K562 (cell line): ENCODE results near the gene FTSJ3. TPM values are rescaled to one million over a fixed set of nuclear protein-coding genes. Genes with fewer than 3 reads are reported as not detected.

ENCODE experiments used
- CBX3 ChIP-seq, 2 experiments: IDR thresholded peaks; 1 replicate in 1 of 2; 2 replicates in 1 of 2; pipeline ENCODE4 v1.6.1; 2012; ENCODE audit warnings: inconsistent platforms in 2 of 2, low read length in 2 of 2, borderline replicate concordance in 1 of 2, control low read depth in 1 of 2
- ESRRA ChIP-seq: fragments of 450-650 bp; IDR thresholded peaks from 2 replicates; pipeline ENCODE4 v1.6.1; 2014; ENCODE audit warnings: low read depth, mild to moderate bottlenecking, moderate library complexity, borderline replicate concordance
- HMG20A ChIP-seq: fragments of 450-650 bp; formaldehyde crosslinking; conservative IDR thresholded peaks from 2 replicates; pipeline ENCODE4 v1.4.0; 2020; ENCODE audit warnings: mild to moderate bottlenecking, mixed read lengths
- MTA3 ChIP-seq: fragments of 450-650 bp; formaldehyde crosslinking; IDR thresholded peaks from 2 replicates; pipeline ENCODE4 v1.6.1; 2017; ENCODE audit warnings: mild to moderate bottlenecking, borderline replicate concordance
- NCOA1 ChIP-seq: fragments of 450-650 bp; IDR thresholded peaks from 2 replicates; pipeline ENCODE4 v1.6.1; 2016; ENCODE audit warnings: low read depth
- WHSC1 ChIP-seq: IDR thresholded peaks from one replicate; pipeline ENCODE4 v1.6.1; 2012; ENCODE audit warnings: low read length, control low read depth, inconsistent platforms
- polyA plus RNA-seq, 8 experiments: library from polyadenylated mRNA; depleted of rRNA in 4 of 8; stranded (reverse) in 5 of 8; unstranded in 3 of 8; fragments of >200 nt; fragmentation: Nextera tagmentation in 2 of 8; fragmentation: Illumina TruSeq in 1 of 8; extraction: Ambion mirVana in 2 of 8; extraction: Trizol in 1 of 8; gene quantifications; 2 replicates each; pipeline versions ENCODE4 v1.2.1 to v1.2.3, GENCODE V29; 2011 to 2014; ENCODE audit warnings: inconsistent platforms in 1 of 8, missing spikeins in 1 of 8
- total RNA-seq, 7 experiments: library from RNA; depleted of rRNA in 6 of 7; stranded (reverse); fragments of >200 nt in 6 of 7; fragmentation: Illumina TruSeq in 2 of 7; extraction: Trizol in 2 of 7; gene quantifications; 2 replicates each; pipeline versions ENCODE4 v1.2.1 to v1.2.3, GENCODE V29; 2011 to 2021; ENCODE audit warnings: low replicate concordance in 1 of 7
- TF ChIP-seq, protein P1 (sequence below): sonication (generic); formaldehyde crosslinking; IDR thresholded peaks from 2 replicates; pipeline ENCODE4 v1.8.0; 2022; ENCODE audit warnings: mild to moderate bottlenecking, missing genetic modification reagents
- TF ChIP-seq, protein P2 (sequence below): fragments of 450-650 bp; IDR thresholded peaks from 2 replicates; pipeline ENCODE4 v1.6.1; 2016; ENCODE audit warnings: borderline replicate concordance
- TF ChIP-seq, protein P3 (sequence below): fragments of 200-600 bp; sonication (generic); IDR thresholded peaks from one replicate; pipeline ENCODE4 v1.6.1; 2012; ENCODE audit warnings: mild to moderate bottlenecking, low read depth, low read length, inconsistent platforms

The FTSJ3 gene
- total and polyA plus RNA-seq, 9 of the 15 experiments (the other 6 are each of a cell fraction or from before 2014, with no cell fraction given), result 18.0 to 65.6 (median 52.4) TPM

DNA sequence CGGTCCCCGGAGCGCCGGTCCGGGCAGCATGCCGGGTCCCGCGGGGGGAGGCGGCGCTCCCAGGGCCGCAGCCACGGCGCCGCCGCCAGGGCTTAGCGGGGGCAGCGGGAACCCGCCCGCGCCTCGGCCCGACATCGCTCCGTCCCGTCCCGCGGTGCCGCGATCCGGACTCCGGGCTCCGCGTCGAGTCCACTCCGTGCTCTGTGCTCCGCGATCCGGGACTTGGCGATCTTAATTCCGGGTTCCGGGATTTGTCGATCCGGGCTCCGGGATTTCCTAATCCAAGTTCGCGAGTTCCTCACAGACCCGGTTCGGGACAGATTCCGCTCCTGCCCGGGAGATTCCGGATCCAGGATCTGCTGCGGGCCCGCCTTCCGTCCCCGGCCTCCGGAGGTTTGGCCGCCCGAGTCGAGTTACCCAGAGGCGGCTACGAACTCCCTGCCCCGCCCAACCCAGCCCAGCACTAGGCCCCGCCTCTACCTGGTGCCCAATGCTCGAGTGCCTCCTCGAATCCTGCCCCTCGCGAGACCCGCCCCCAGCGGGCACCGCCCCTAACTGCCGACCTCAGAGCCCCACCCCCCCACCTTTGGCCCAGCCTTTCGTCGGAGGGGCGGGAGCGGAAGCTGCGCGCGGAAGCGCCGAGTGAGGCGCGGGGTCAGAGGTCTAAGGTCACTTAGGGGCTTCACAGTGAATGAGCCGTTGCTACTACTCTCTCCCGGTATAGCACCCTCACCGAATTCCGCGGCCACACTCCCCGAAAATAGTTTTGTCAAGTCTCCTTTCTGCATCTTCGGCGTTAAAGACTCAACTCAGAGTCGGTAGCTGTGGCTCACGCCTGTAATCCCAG is 15.3 kb upstream of the FTSJ3 start, which contains the start of gene SMARCD2 (continued):
- TF ChIP-seq, protein P1, sequence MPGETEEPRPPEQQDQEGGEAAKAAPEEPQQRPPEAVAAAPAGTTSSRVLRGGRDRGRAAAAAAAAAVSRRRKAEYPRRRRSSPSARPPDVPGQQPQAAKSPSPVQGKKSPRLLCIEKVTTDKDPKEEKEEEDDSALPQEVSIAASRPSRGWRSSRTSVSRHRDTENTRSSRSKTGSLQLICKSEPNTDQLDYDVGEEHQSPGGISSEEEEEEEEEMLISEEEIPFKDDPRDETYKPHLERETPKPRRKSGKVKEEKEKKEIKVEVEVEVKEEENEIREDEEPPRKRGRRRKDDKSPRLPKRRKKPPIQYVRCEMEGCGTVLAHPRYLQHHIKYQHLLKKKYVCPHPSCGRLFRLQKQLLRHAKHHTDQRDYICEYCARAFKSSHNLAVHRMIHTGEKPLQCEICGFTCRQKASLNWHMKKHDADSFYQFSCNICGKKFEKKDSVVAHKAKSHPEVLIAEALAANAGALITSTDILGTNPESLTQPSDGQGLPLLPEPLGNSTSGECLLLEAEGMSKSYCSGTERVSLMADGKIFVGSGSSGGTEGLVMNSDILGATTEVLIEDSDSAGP (CRISPR knock-in tag), result no peak; the same call in 1 of the 2 replicates
- TF ChIP-seq WHSC1 (no peak), MTA3 (peak; percentile 91), CBX3 (IDR thresholded peaks at IDR 0.05; ENCODE audit: borderline replicate concordance in 1 of 2, low read length in 2 of 2) (peak in 1 of 2 experiments; percentile 90; a peak in 2 of 3 replicates), NCOA1 (peak; percentile 63), ESRRA (peak; percentile 50; the same call in 1 of the 2 replicates), HMG20A (no peak)
- TF ChIP-seq, protein P2, sequence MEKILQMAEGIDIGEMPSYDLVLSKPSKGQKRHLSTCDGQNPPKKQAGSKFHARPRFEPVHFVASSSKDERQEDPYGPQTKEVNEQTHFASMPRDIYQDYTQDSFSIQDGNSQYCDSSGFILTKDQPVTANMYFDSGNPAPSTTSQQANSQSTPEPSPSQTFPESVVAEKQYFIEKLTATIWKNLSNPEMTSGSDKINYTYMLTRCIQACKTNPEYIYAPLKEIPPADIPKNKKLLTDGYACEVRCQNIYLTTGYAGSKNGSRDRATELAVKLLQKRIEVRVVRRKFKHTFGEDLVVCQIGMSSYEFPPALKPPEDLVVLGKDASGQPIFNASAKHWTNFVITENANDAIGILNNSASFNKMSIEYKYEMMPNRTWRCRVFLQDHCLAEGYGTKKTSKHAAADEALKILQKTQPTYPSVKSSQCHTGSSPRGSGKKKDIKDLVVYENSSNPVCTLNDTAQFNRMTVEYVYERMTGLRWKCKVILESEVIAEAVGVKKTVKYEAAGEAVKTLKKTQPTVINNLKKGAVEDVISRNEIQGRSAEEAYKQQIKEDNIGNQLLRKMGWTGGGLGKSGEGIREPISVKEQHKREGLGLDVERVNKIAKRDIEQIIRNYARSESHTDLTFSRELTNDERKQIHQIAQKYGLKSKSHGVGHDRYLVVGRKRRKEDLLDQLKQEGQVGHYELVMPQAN, result no peak
- TF ChIP-seq, protein P3, sequence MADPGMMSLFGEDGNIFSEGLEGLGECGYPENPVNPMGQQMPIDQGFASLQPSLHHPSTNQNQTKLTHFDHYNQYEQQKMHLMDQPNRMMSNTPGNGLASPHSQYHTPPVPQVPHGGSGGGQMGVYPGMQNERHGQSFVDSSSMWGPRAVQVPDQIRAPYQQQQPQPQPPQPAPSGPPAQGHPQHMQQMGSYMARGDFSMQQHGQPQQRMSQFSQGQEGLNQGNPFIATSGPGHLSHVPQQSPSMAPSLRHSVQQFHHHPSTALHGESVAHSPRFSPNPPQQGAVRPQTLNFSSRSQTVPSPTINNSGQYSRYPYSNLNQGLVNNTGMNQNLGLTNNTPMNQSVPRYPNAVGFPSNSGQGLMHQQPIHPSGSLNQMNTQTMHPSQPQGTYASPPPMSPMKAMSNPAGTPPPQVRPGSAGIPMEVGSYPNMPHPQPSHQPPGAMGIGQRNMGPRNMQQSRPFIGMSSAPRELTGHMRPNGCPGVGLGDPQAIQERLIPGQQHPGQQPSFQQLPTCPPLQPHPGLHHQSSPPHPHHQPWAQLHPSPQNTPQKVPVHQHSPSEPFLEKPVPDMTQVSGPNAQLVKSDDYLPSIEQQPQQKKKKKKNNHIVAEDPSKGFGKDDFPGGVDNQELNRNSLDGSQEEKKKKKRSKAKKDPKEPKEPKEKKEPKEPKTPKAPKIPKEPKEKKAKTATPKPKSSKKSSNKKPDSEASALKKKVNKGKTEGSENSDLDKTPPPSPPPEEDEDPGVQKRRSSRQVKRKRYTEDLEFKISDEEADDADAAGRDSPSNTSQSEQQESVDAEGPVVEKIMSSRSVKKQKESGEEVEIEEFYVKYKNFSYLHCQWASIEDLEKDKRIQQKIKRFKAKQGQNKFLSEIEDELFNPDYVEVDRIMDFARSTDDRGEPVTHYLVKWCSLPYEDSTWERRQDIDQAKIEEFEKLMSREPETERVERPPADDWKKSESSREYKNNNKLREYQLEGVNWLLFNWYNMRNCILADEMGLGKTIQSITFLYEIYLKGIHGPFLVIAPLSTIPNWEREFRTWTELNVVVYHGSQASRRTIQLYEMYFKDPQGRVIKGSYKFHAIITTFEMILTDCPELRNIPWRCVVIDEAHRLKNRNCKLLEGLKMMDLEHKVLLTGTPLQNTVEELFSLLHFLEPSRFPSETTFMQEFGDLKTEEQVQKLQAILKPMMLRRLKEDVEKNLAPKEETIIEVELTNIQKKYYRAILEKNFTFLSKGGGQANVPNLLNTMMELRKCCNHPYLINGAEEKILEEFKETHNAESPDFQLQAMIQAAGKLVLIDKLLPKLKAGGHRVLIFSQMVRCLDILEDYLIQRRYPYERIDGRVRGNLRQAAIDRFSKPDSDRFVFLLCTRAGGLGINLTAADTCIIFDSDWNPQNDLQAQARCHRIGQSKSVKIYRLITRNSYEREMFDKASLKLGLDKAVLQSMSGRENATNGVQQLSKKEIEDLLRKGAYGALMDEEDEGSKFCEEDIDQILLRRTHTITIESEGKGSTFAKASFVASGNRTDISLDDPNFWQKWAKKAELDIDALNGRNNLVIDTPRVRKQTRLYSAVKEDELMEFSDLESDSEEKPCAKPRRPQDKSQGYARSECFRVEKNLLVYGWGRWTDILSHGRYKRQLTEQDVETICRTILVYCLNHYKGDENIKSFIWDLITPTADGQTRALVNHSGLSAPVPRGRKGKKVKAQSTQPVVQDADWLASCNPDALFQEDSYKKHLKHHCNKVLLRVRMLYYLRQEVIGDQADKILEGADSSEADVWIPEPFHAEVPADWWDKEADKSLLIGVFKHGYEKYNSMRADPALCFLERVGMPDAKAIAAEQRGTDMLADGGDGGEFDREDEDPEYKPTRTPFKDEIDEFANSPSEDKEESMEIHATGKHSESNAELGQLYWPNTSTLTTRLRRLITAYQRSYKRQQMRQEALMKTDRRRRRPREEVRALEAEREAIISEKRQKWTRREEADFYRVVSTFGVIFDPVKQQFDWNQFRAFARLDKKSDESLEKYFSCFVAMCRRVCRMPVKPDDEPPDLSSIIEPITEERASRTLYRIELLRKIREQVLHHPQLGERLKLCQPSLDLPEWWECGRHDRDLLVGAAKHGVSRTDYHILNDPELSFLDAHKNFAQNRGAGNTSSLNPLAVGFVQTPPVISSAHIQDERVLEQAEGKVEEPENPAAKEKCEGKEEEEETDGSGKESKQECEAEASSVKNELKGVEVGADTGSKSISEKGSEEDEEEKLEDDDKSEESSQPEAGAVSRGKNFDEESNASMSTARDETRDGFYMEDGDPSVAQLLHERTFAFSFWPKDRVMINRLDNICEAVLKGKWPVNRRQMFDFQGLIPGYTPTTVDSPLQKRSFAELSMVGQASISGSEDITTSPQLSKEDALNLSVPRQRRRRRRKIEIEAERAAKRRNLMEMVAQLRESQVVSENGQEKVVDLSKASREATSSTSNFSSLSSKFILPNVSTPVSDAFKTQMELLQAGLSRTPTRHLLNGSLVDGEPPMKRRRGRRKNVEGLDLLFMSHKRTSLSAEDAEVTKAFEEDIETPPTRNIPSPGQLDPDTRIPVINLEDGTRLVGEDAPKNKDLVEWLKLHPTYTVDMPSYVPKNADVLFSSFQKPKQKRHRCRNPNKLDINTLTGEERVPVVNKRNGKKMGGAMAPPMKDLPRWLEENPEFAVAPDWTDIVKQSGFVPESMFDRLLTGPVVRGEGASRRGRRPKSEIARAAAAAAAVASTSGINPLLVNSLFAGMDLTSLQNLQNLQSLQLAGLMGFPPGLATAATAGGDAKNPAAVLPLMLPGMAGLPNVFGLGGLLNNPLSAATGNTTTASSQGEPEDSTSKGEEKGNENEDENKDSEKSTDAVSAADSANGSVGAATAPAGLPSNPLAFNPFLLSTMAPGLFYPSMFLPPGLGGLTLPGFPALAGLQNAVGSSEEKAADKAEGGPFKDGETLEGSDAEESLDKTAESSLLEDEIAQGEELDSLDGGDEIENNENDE, result no peak
